ENCODE measurements around the gene CEP85L. TPM values are rescaled to one million over a fixed set of nuclear protein-coding genes. Genes with fewer than 3 reads are reported as not detected.

The CEP85L gene
- polyA plus RNA-seq, 2 donors = 0.52 to 0.61 TPM

DNA sequence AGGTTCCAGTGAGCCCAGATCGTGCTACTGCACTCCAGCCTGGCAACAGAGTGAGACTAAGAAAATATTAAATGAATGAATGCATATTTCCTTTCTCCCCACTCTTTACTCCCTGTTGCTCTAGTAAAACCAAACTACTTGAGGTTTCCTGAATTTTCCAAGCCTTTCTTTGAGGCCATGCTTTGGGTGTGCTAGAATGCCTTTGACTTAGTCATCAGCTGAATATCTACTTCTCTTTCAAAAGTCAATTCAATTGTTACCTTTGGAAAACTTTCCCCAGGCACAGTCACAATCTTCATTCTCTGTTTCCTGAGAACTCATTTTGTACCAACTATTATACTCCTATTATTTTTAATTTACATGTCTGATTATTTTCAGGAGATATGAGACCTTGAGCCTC lies 27.5 kb upstream of the CEP85L start:
- H3K9me3 ChIP-seq (ENCODE audit: control insufficient read depth in 2 of 2, insufficient read depth in 1 of 2, low read depth in 1 of 2, low read length in 1 of 2) = no peaks in the 10 kb centered on the region
- WGBS, 2 donors = 85 to 96% methylated on average over 1 of the region's 1 CpG
- H3K4me3 ChIP-seq (ENCODE audit: low read depth in 1 of 2, low read length in 2 of 2) = no peak overlapping the region
- H3K27me3 ChIP-seq (ENCODE audit: control insufficient read depth in 1 of 2, insufficient read depth in 2 of 2, low read length in 2 of 2) = no peaks in the 10 kb centered on the region
- no peaks in the 10 kb centered on the region for H3K36me3 ChIP-seq (ENCODE audit: control insufficient read depth in 2 of 2, insufficient read depth in 2 of 2, low read length in 1 of 2)
- no peak overlapping the region for H3K27ac ChIP-seq (ENCODE audit: low read depth in 2 of 2, low read length in 1 of 2)
- no peaks in the 10 kb centered on the region for H3K4me1 ChIP-seq (ENCODE audit: control insufficient read depth in 2 of 2, insufficient read depth in 2 of 2, low read length in 1 of 2)

DNA sequence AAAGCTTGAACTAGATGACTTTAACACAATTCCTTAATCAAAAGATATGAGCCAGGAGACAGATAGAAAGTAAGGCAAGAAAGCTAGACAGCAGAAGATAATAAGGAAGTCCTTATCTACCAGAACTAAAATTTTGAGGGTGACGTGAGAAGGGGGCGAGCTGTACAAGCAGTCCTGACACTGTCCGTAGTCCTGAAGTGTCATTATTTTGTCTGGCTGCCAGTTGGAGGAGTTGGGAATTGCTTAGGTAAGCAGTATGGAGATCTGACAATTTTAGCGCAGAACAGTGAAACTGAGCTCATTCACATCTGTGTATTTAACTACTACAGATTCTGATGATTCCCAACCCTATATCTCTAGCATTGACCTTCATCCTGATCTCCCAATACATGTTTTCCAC lies 25.8 kb upstream of the CEP85L start:
- H3K9me3 ChIP-seq (ENCODE audit: control insufficient read depth in 2 of 2, insufficient read depth in 1 of 2, low read depth in 1 of 2, low read length in 1 of 2) = no peaks in the 10 kb centered on the region
- 72 to 86% methylated on average over 4 of the region's 4 CpGs for WGBS, 2 donors
- H3K27me3 ChIP-seq (ENCODE audit: control insufficient read depth in 1 of 2, insufficient read depth in 2 of 2, low read length in 2 of 2) = no peaks in the 10 kb centered on the region
- no peaks in the 10 kb centered on the region for H3K4me1 ChIP-seq (ENCODE audit: control insufficient read depth in 2 of 2, insufficient read depth in 2 of 2, low read length in 1 of 2)
- H3K36me3 ChIP-seq (ENCODE audit: control insufficient read depth in 2 of 2, insufficient read depth in 2 of 2, low read length in 1 of 2) = no peaks in the 10 kb centered on the region
- no peak overlapping the region for H3K27ac ChIP-seq (ENCODE audit: low read depth in 2 of 2, low read length in 1 of 2)
- no peak overlapping the region for H3K4me3 ChIP-seq (ENCODE audit: low read depth in 1 of 2, low read length in 2 of 2)

DNA sequence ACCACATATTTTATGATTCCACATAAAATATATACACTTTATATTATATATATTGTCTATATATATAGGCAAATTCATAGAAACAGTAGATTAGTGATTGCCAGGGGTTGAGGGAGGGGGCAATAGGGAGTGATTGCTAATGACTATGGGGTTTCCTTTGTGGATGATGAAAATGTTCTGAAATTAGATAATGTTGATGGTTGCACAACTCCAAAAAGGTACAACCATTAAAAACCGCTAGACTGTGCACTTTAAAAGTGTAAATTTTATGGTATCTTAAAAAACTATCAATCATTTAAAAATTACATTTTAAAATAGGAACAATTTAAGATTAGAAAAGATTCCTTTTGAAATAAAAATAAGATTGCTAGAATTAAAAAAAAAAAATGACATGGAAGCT lies 23.8 kb upstream of the CEP85L start:
- Histone ChIP-seq H3K36me3 (ENCODE audit: control insufficient read depth in 2 of 2, insufficient read depth in 2 of 2, low read length in 1 of 2) (no peaks in the 10 kb centered on the region), H3K4me1 (ENCODE audit: control insufficient read depth in 2 of 2, insufficient read depth in 2 of 2, low read length in 1 of 2) (no peaks in the 10 kb centered on the region), H3K27ac (ENCODE audit: low read depth in 2 of 2, low read length in 1 of 2) (no peak overlapping the region), H3K4me3 (ENCODE audit: low read depth in 1 of 2, low read length in 2 of 2) (no peak overlapping the region), H3K27me3 (ENCODE audit: control insufficient read depth in 1 of 2, insufficient read depth in 2 of 2, low read length in 2 of 2) (no peaks in the 10 kb centered on the region), H3K9me3 (ENCODE audit: control insufficient read depth in 2 of 2, insufficient read depth in 1 of 2, low read depth in 1 of 2, low read length in 1 of 2) (no peaks in the 10 kb centered on the region)
- WGBS, 2 donors = 90 to 94% methylated on average over 1 of the region's 1 CpG

GRCh38 chr6:118674772-118675171 lies 23.4 kb upstream of the CEP85L start:
- H3K36me3 ChIP-seq (ENCODE audit: control insufficient read depth in 2 of 2, insufficient read depth in 2 of 2, low read length in 1 of 2) = no peaks in the 10 kb centered on the region
- no peaks in the 10 kb centered on the region for H3K4me1 ChIP-seq (ENCODE audit: control insufficient read depth in 2 of 2, insufficient read depth in 2 of 2, low read length in 1 of 2)
- no peak overlapping the region for H3K4me3 ChIP-seq (ENCODE audit: low read depth in 1 of 2, low read length in 2 of 2)
- 88 to 92% methylated on average over 1 of the region's 1 CpG for WGBS, 2 donors
- no peaks in the 10 kb centered on the region for H3K27me3 ChIP-seq (ENCODE audit: control insufficient read depth in 1 of 2, insufficient read depth in 2 of 2, low read length in 2 of 2)
- H3K9me3 ChIP-seq (ENCODE audit: control insufficient read depth in 2 of 2, insufficient read depth in 1 of 2, low read depth in 1 of 2, low read length in 1 of 2) = no peaks in the 10 kb centered on the region
- no peak overlapping the region for H3K27ac ChIP-seq (ENCODE audit: low read depth in 2 of 2, low read length in 1 of 2)

DNA sequence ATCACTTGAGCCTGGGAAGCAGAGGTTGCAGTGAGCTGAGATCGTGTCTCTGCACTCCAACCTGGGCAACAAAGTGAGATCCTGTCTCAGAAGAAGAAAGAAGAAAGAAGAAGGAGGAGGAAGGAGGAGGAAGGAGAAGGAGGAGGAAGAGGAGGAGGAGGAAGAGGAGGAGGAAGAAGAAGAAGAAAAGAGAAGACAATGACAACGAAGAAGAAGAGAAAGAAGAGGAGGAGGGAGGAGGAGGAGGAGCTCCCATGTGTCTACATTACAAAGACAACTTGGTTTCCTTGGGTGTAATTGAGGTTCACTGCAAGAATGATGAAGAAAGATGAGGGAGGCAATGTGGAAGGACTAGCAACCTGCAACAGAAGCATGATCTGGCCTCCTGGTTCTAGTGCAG lies 21.3 kb upstream of the CEP85L start:
- H3K4me3 ChIP-seq (ENCODE audit: low read depth in 1 of 2, low read length in 2 of 2) = no peak overlapping the region
- H3K27me3 ChIP-seq (ENCODE audit: control insufficient read depth in 1 of 2, insufficient read depth in 2 of 2, low read length in 2 of 2) = no peaks in the 10 kb centered on the region
- H3K27ac ChIP-seq (ENCODE audit: low read depth in 2 of 2, low read length in 1 of 2) = no peak overlapping the region
- WGBS, 2 donors = 77 to 79% methylated on average over 2 of the region's 2 CpGs
- no peaks in the 10 kb centered on the region for H3K9me3 ChIP-seq (ENCODE audit: control insufficient read depth in 2 of 2, insufficient read depth in 1 of 2, low read depth in 1 of 2, low read length in 1 of 2)
- H3K4me1 ChIP-seq (ENCODE audit: control insufficient read depth in 2 of 2, insufficient read depth in 2 of 2, low read length in 1 of 2) = no peaks in the 10 kb centered on the region
- no peaks in the 10 kb centered on the region for H3K36me3 ChIP-seq (ENCODE audit: control insufficient read depth in 2 of 2, insufficient read depth in 2 of 2, low read length in 1 of 2)

DNA sequence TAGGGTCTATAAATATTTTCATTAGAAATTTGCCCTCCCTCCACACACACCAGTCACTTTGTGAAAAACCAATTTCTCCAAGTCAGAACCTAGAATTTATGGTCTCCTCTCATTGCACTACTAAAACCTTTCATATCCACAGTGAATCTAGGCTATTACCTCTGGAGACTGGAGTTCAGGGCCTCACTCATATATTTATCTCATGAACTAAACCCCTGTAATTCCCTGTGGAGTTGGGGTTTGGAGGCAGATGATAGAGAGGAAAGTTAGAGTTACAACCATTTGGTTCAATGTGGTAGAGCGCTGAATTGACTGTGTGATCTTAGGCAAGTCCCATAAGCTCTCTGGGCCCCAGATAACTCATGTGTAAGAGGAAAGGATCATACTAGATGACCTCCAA lies 18.2 kb upstream of the CEP85L start:
- Histone ChIP-seq H3K36me3 (ENCODE audit: control insufficient read depth in 2 of 2, insufficient read depth in 2 of 2, low read length in 1 of 2) (no peaks in the 10 kb centered on the region), H3K4me1 (ENCODE audit: control insufficient read depth in 2 of 2, insufficient read depth in 2 of 2, low read length in 1 of 2) (no peaks in the 10 kb centered on the region), H3K9me3 (ENCODE audit: control insufficient read depth in 2 of 2, insufficient read depth in 1 of 2, low read depth in 1 of 2, low read length in 1 of 2) (no peaks in the 10 kb centered on the region), H3K27me3 (ENCODE audit: control insufficient read depth in 1 of 2, insufficient read depth in 2 of 2, low read length in 2 of 2) (no peaks in the 10 kb centered on the region), H3K27ac (ENCODE audit: low read depth in 2 of 2, low read length in 1 of 2) (no peak overlapping the region), H3K4me3 (ENCODE audit: low read depth in 1 of 2, low read length in 2 of 2) (no peak overlapping the region)
- 97 to 100% methylated on average over 1 of the region's 1 CpG for WGBS, 2 donors

DNA sequence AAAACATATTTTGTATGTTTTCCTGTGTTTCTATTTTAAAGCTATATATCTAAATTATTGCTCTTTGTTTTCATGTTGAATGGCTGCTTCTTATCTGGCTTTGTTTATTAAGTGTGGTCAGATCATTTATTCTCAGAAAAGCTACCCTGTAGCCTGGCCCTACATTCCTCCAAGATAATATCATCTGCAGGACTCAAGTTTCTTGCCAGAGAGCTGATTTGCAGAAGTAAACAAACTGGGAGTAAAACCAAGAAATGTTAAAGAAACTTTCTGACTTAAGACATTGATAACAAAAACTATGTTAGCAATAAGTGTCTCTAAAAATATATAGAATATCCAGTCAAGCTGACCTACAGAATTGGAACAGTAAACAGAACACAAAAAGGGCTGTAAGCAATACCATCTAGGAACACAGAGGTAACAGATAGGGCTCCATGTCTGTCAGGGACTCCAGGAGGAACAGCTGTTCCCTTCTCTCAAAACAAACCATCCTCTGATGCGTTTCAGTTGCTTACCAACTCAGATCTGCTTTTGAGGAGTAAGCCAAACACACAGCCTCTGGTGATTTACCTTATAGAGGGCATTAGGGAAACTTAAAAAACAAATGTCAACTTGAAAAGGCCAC lies 17.5 kb upstream of the CEP85L start:
- no peak overlapping the region for H3K27ac ChIP-seq (ENCODE audit: low read depth in 2 of 2, low read length in 1 of 2)

GRCh38 chr6:118667988-118668387 lies 16.6 kb upstream of the CEP85L start:
- H3K27ac ChIP-seq (ENCODE audit: low read depth in 2 of 2, low read length in 1 of 2) = no peak overlapping the region
- no peak overlapping the region for H3K4me3 ChIP-seq (ENCODE audit: low read depth in 1 of 2, low read length in 2 of 2)
- no peaks in the 10 kb centered on the region for H3K4me1 ChIP-seq (ENCODE audit: control insufficient read depth in 2 of 2, insufficient read depth in 2 of 2, low read length in 1 of 2)
- 51 to 55% methylated on average over 1 of the region's 1 CpG for WGBS, 2 donors
- no peaks in the 10 kb centered on the region for H3K36me3 ChIP-seq (ENCODE audit: control insufficient read depth in 2 of 2, insufficient read depth in 2 of 2, low read length in 1 of 2)
- no peaks in the 10 kb centered on the region for H3K27me3 ChIP-seq (ENCODE audit: control insufficient read depth in 1 of 2, insufficient read depth in 2 of 2, low read length in 2 of 2)
- H3K9me3 ChIP-seq (ENCODE audit: control insufficient read depth in 2 of 2, insufficient read depth in 1 of 2, low read depth in 1 of 2, low read length in 1 of 2) = no peaks in the 10 kb centered on the region

More for the DNA sequence above, 17.5 kb upstream of the CEP85L start:
- Histone ChIP-seq H3K4me3 (ENCODE audit: low read depth in 1 of 2, low read length in 2 of 2) (no peak overlapping the region), H3K4me1 (ENCODE audit: control insufficient read depth in 2 of 2, insufficient read depth in 2 of 2, low read length in 1 of 2) (no peaks in the 10 kb centered on the region), H3K9me3 (ENCODE audit: control insufficient read depth in 2 of 2, insufficient read depth in 1 of 2, low read depth in 1 of 2, low read length in 1 of 2) (no peaks in the 10 kb centered on the region), H3K27me3 (ENCODE audit: control insufficient read depth in 1 of 2, insufficient read depth in 2 of 2, low read length in 2 of 2) (no peaks in the 10 kb centered on the region), H3K36me3 (ENCODE audit: control insufficient read depth in 2 of 2, insufficient read depth in 2 of 2, low read length in 1 of 2) (no peaks in the 10 kb centered on the region)
- 44 to 57% methylated on average over 1 of the region's 1 CpG for whole genome bisulfite sequencing, 2 donors

DNA sequence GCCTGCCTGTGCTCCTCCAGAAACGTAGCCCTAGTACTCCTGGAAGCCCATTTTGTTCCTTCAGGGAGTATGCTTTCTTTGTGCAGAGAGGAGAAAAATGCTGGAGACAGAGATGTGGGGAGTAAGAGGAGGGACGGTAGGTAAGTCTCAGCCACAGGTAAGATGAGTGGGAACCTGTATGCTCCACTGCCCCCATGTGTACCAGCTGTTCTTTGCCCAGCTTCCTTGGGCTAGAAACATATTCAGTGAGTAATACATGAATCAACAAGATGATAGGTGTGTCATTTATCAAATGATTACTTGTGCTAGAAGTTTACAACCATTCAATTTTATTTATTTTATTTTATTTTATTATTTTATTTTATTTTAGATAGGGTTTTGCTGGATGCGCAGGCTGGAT lies 13.6 kb upstream of the CEP85L start:
- 54 to 73% methylated on average over 3 of the region's 3 CpGs for WGBS, 2 donors
- Histone ChIP-seq H3K27me3 (ENCODE audit: control insufficient read depth in 1 of 2, insufficient read depth in 2 of 2, low read length in 2 of 2) (no peaks in the 10 kb centered on the region), H3K36me3 (ENCODE audit: control insufficient read depth in 2 of 2, insufficient read depth in 2 of 2, low read length in 1 of 2) (no peaks in the 10 kb centered on the region), H3K27ac (ENCODE audit: low read depth in 2 of 2, low read length in 1 of 2) (no peak overlapping the region), H3K4me3 (ENCODE audit: low read depth in 1 of 2, low read length in 2 of 2) (no peak overlapping the region), H3K4me1 (ENCODE audit: control insufficient read depth in 2 of 2, insufficient read depth in 2 of 2, low read length in 1 of 2) (no peaks in the 10 kb centered on the region), H3K9me3 (ENCODE audit: control insufficient read depth in 2 of 2, insufficient read depth in 1 of 2, low read depth in 1 of 2, low read length in 1 of 2) (no peaks in the 10 kb centered on the region)
